Measurements from ENCODE around the gene APRT.

Gene APRT

DNA sequence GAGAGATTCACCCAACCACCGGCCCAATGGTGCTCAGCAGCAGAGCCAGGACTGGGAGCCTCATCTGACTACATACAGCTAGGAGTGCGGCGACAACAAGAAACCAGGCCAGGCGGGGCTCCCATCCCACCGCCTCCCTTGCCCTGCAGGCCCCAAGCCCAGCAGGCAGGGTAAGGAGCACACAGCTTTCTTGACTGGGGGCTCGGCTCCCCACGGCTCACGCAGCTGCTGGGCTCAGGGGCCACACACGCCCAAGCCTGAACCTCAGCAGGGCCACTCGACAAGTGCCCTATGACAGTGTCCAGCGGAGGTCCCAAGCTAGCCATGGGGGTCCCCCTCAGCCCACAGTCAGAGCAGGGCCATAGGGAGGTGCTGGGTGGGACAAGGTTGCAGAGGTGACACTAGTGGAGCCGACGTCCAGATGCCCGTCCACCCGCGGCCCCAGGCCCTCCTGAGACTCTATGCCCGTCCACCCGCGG is 40.4 kb downstream of the APRT start:
- no peak for FAIRE-seq

DNA sequence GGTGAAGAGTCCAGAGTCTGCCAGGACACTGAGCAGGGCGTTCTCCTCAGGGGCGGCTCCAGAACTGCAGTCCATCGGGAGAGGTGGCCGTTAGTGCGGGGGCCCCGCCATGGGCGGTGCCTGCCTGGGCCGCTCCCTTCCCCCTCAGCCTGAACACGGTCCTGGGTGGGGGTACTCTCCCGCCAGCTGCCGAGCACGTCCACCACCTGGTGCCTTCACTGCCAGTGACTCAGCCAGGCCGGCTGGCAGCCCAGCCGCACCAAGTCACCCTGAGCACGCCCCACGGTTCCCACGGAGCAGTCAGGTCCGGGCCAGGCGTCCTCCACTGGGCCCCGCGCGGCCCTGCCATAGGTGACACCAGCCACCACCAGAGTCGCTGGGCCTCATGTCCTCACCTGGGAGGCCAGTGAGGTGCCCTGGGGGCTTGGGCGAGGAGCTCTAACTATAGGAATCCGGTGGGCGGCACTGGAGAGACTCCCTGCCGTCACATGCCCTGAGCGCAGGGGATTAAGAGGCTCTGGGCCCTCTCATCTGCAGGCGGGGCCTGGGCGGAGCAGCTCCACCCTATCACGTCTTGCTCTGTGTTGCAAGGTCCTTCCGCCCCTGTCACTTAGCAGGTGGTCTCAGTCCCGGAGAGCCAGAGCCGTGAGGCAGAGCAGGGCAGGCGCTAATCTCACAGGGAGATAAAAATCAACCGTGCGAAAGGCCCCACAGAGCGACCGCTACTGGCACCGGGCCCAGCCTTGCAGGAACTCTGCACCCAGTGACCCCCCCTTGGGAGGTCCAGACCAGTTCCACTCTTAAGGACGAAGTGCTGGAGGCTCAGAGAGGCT is 41.1 kb downstream of the APRT start:
- no peak for FAIRE-seq

DNA sequence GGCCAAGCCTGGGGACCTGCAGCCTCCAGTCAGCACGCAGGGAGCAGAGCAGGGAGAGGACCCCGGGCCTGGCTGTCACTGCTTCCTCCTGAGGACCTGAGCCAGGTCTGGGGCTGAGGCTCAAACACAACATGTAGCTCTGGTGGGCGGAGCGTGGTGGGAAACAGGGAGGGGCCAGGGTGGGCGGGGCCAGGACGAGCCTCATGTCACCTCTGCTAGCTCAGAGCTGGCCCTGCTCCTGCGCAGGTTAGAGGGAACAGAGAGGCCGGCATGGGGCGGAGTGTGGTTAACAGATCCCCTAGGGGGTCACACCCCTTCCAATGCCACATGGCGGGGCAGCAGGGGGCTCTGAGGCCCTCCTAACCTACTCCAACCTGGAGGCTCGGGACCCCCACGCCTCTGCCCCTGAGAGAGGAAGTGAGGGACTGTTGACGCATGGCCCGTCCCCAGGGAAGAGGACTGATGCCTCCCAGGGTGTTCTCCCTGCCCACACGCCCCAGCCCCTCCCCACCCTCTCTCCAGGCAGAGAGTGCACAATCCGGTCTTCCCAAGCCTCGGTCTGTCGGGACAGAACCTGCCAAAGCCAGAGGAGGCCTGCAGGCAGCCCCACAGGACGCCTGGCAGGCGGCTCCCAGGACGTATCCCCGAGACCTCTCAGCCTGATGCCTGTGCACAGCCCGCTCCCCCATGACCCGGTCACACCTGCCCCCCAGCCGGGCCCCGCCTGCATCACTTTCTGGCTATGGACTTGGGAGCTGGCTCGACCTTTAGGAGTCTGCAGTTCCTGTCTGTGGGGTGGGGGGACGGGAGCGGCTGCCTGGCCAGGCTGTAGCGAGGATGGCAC is 41.9 kb downstream of the APRT start:
- no peak for FAIRE-seq

DNA sequence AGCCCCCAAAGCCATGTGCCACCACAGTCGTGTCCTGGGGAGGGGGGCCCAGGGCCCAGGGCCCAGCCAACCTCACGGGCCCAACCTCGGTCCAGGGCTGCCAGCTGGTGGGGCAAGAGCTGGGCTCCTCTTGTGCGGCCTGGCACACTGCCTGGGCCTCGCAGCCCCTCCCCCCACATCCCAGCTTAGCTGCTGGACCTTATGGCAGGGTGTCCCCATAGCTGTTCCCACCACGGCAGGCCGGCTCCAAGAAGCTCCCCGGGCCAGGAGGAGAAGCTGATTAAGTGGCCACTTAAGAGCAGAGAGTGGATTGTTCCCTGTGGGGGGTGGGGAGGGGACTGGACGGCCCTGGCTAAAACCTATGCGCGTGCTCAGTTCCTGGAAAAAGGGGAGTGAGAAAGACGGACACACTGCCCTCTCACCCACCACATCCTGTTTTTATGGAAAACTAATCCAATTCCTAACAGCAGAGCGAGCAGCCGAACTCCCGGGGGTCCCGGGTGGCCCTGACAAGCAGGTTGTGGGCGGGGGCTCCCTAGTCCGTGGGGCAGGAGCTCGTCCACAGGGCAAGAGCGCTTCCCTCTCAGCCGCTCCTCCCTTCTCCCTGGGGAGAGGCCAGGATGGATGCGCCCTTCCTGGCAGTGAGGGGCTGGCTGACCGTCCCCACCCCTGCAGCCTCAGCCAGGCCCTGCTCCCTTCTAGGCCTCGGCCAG is 43.5 kb downstream of the APRT start:
- no peak for FAIRE-seq

DNA sequence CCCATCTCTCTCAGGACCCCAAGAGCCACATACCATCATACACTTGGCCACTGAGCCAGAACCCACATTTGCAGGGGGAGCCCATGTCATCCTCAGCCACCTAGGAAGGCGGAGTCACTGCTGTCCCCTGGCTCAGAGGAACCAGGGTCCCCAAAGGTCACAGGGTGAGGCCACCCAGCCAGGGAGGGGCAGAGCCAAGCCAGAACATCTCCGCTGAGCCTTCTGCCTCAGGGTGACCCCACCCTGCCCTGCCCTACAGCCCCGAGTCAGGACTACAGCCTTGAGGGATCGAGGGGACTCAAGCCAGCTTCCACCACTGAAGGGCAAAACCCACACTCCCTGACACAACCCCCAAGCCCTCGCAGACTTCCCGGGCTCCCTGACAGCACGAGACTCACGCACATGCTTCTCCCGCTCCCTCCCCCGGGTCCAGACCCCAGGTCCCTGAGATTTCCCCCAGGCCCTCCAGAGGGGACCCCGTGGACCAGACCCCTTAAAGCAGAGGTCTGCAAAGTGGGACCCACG is 44.1 kb downstream of the APRT start:
- FAIRE-seq = no peak

DNA sequence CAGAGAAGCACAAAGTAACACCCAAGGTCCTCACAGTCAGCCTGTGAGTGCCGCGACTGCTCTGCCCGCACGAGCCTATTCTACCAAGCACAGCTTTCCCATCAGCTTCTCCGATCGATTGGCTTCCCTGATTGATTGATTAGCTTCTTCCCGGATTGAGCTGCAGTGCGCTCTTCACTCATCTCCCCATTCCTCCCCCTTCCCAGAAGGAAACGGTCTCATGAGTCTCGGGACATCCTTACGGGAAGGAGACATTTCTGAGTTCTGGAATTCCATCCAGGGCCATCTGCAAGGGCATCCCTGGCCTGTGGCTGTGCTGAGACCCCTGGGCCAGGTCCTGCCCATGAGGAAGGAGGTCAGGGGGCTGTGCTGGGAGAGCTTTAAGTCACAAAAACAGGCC is 44.8 kb downstream of the APRT start:
- no peak for FAIRE-seq

DNA sequence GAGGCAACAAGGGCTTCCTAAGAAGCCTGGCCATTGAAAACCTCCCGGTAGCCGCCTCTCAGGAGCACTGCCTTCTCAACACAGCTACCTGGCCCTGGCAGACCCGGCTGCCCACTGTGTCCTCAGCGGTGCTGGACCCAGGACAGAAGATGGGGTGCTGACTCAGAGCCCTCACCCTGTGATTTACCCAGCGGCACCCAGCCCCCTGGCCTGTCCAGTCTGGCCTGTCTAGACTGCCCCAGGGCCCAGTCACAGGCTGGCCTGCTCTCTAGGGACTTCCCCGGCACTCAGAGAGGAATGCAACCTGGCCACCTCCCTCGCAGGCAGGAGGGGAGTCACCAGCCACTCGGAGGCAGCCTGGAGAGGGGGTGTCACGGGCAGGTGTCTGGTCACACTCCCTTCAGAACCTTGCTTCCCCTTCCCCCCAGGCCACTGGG is 46.8 kb downstream of the APRT start:
- no peak for FAIRE-seq

DNA sequence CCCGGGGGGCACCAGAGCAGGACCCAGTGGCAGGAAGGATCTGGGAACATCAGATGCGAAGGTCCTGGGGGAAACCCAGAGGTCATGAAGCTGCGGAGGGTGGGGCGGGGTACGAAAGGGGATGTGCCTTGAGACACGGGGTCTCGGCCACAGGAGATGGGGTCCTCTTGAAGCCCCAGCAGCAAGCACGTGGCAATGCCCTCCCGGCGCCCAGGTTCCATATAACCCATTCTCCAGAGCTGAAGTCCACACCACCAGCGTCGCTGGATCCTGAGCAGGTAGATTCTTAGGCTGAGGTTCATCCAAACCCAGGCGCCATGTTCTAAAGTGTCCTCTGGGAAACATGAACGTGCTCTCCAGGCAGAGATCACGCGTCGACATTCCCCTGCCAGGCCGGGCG is 47.6 kb downstream of the APRT start:
- no peak for FAIRE-seq

DNA sequence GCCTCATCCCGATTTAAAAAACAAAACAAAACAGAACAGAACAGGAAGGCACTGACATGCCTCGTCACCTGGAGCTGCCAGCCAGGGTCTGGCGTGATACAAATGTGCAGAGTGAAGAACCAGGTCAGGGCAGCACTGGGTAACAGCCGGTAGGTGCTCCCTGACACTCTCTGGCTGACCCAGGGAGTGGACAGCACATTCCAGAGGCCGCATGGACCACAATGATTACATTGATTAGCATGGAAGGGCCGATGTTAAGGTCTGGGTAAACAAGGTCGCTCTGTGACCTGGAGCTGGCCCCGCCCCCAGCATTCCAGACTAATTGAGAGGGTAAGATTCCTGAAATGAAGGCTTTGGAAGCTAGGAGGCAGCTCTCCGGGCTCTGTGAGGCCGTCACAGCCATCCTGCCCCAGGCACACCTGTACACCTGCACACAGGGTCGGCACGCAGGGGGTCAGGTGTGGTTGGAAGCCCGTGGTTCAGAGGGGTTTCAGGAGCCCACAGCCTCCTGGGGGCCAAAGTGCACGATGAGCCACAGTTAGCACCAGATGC is 48.1 kb downstream of the APRT start:
- FAIRE-seq = no peak

DNA sequence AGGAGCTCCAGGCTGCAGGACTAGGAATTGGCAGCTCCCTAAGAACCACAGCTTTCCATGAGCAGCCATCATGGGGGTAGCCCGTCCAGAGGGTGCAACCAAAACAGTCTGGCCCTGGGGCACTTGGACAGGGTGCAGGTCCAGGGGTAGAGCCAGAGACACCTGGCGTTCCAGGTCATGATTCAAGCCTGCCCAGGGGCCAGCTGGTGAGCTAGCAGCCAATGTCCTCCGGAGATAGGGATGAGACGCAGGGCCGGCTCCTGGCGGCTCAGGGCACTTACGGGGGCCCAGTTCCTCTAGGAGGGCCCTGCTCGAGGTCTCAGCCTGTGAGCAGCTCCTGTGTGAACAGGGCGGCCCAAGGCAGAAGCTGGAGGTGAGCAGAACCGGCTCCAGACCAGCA is 48.8 kb downstream of the APRT start:
- no peak for FAIRE-seq

DNA sequence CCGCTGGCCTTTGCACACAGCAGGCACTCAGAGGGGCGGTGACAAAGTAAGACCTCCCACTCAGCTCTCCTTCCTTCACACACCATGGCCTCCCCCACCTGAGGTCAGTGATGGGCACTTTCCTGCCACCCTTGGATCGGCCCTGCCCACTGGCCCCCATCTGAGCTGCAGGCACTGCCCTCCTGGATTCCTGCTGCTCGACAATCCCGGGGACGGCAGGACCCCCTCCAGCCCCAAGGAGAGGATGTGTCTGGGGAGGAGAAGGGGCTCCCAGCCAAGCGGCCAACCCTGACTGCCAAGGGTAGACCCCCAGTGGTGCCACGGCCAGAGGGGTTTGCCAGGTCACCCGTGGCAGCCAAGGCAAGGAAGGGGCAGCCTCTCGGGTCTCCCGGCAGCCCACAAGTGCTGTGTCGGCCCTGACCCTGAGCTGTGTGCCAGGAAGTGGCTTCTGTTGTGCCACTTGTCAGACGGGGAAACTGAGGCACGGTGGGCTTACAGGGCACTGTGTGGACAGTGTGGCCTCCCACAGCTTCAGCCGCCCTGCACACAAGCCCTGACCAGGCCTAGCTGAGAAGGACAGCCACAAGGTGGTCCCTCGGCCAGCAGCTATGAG is 49.4 kb downstream of the APRT start:
- no peak for FAIRE-seq

DNA sequence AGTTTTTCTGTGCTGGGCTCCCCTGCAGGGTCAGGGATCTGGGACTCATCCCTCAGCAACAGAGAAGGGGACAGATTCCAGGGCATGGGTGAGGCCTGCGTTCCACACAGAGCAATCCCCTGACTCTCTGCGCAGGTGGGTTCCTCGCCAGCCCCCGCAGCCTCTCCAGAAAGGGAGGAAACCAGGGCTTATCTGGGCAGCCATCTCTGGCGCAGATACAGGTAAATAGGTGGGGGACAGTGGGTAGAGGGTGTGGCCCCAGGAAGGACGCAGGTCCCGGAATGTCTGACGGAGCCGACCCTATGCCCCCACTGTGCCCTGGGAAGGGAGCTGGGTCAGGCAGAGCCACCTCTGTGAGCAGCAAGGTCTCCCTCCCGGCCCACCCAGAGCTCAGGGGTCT is 49.9 kb downstream of the APRT start:
- no peak for FAIRE-seq

DNA sequence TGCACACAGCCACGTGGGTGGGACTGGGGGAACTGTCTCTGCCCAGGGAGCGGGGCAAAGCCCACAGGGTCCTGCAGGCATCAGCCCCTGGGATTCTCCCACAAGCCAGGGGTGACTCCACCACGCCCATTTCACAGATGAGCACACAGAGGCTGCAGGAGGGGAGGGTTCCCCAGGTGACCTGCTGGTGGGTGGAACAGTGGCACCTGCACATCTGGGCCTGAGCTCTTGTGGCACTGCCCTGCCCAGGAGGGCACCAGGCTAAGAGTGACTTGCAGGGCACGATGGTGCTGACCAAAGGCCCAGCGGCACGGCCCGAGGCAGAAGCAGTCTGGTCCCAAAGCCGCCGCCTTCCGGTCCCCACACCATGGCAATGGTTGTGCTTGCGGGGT is 50.6 kb downstream of the APRT start:
- no peak for FAIRE-seq

DNA sequence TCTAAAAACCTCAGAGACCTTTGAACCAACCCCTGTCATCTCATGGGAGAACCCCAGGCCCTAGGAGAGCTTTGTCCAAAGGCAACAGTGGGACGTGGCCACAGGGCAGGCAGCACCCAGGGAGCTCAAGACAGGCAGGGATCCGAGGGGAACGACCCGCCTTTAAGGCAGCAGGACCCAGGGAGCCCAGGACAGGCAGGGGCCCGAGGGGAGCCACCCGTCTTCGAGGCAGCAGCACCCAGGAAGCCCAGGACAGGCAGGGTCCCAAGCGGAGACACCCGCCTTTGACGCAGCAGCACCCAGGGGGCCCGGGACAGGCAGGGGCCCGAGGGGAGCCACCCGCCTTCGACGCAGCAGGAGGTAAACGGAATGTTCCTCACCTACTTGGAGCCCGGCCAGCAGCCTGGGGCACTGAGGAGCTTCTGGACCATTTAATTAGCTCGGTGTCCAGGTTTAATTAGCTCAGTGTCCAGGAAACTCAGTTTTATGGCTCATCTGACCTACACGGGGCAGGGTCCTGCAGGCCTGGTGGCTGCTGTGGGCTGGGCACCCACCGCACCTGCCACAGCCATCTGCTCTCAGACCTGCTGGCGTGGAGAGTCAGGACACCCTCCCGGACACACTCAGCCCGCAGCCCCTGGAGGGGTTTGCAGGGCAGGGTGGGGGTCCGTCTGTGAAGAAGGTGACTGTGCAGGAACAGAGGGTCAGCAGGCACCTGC is 51.1 kb downstream of the APRT start:
- FAIRE-seq = no peak

DNA sequence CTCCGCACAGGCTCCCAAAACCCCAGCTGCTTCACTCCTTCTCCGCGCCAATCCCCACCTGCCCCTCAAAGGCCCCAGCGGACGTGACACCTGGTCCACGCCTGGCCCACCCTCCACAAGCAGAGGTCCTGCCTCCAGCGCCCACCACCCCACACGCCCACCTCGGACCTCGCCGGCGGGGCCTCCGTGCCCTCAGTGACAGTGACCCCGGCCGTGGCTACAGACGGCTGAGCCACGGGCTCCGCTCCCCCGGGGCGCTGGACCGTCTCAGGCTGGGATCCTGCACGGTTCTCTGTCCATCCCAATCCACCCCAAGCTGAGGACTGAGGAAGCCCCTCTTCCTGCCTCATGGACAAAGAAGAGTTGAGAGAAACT is 51.8 kb downstream of the APRT start:
- FAIRE-seq = no peak

Data from colon (tissue), 2 donors.